A204.1 (cell line): ENCODE measurements around the gene PDE10A.
"Not testable (repeated sequence)": the region's sequence is repeated elsewhere in the genome, so short reads cannot be mapped to it uniquely, and the experiment has no call there.

Source experiments
- FAIRE-seq: peaks from 2 replicates; lab custom pipeline; 2012; peaks lifted over from hg19 to GRCh38; lab: Jason Lieb, UNC

PDE10A gene

GRCh38 chr6:165585060-165585459 is 78.0 kb downstream of the PDE10A start:
- FAIRE-seq: no peak

- FAIRE-seq: no peak
Measured at GRCh38 chr6:165584541-165584940, 78.5 kb downstream of the PDE10A start.

GRCh38 chr6:165581678-165582077 is 81.4 kb downstream of the PDE10A start:
- FAIRE-seq: no peak

- FAIRE-seq: no peak
Measured at GRCh38 chr6:165580136-165580535, 82.9 kb downstream of the PDE10A start.

GRCh38 chr6:165579151-165579550 is 83.9 kb downstream of the PDE10A start:
- no peak for FAIRE-seq

GRCh38 chr6:165577556-165577955 is 85.5 kb downstream of the PDE10A start:
- FAIRE-seq: no peak

GRCh38 chr6:165575158-165575549 is 87.9 kb downstream of the PDE10A start:
- FAIRE-seq: no peak

GRCh38 chr6:165574220-165575157 is 88.6 kb downstream of the PDE10A start:
- no peak for FAIRE-seq

GRCh38 chr6:165573671-165574070 is 89.4 kb downstream of the PDE10A start:
- FAIRE-seq: no peak

- no peak for FAIRE-seq
Measured at GRCh38 chr6:165571721-165572132, 91.3 kb downstream of the PDE10A start.

- FAIRE-seq: no peak
Measured at GRCh38 chr6:165571068-165571682, 91.9 kb downstream of the PDE10A start.

GRCh38 chr6:165568326-165568725 is 94.7 kb downstream of the PDE10A start:
- no peak for FAIRE-seq

GRCh38 chr6:165566088-165566828 is 96.8 kb downstream of the PDE10A start:
- no peak for FAIRE-seq

- no peak for FAIRE-seq
Measured at GRCh38 chr6:165562421-165563090, 100.5 kb downstream of the PDE10A start.

- no peak for FAIRE-seq
Measured at GRCh38 chr6:165559632-165560031, 103.4 kb downstream of the PDE10A start.

- FAIRE-seq: not testable (repeated sequence)
Measured at GRCh38 chr6:165558097-165558496, 104.9 kb downstream of the PDE10A start.

- no peak for FAIRE-seq
Measured at GRCh38 chr6:165557674-165558073, 105.4 kb downstream of the PDE10A start.

GRCh38 chr6:165556116-165556843 is 106.8 kb downstream of the PDE10A start:
- FAIRE-seq: no peak

GRCh38 chr6:165554644-165555043 is 108.4 kb downstream of the PDE10A start:
- FAIRE-seq: not testable (repeated sequence)

GRCh38 chr6:165552248-165552736 is 110.7 kb downstream of the PDE10A start:
- FAIRE-seq: no peak

GRCh38 chr6:165551828-165552227 is 111.2 kb downstream of the PDE10A start:
- FAIRE-seq: no peak
